Embryonic facial prominence (tissue), 1 donor: ENCODE results near the gene KIAA0513.

Experiments used
- DNase-seq: peaks from one replicate; pipeline ENCODE4 v3.0.0-alpha.2; 2016; ENCODE audit errors: extremely low spot score

Gene KIAA0513

GRCh38 chr16:85088570-85089199, 61.1 kb downstream of the KIAA0513 start:
- DNase-seq: no peak

- no peak for DNase-seq
Observed at GRCh38 chr16:85089525-85089924, 61.9 kb downstream of the KIAA0513 start.

- no peak for DNase-seq
Observed at GRCh38 chr16:85090181-85090580, 62.6 kb downstream of the KIAA0513 start.

- no peak for DNase-seq
Observed at GRCh38 chr16:85090873-85091521, 63.4 kb downstream of the KIAA0513 start.

GRCh38 chr16:85091522-85091910, 63.9 kb downstream of the KIAA0513 start:
- DNase-seq: no peak

- no peak for DNase-seq
Observed at GRCh38 chr16:85092309-85092708, 64.7 kb downstream of the KIAA0513 start.

- DNase-seq: no peak
Observed at GRCh38 chr16:85092851-85093250, 65.3 kb downstream of the KIAA0513 start.

GRCh38 chr16:85093705-85094104, 66.1 kb downstream of the KIAA0513 start:
- no peak for DNase-seq

- DNase-seq: no peak
Observed at GRCh38 chr16:85094176-85094805, 66.7 kb downstream of the KIAA0513 start.

- DNase-seq: no peak
Observed at GRCh38 chr16:85094812-85095211, 67.2 kb downstream of the KIAA0513 start.

GRCh38 chr16:85096921-85097320, 69.3 kb downstream of the KIAA0513 start:
- DNase-seq: no peak

GRCh38 chr16:85098565-85098964, 71.0 kb downstream of the KIAA0513 start:
- DNase-seq: no peak

GRCh38 chr16:85100265-85100664, 72.7 kb downstream of the KIAA0513 start:
- DNase-seq: no peak

GRCh38 chr16:85101956-85102630, 74.5 kb downstream of the KIAA0513 start:
- no peak for DNase-seq

GRCh38 chr16:85103114-85104079, 75.8 kb downstream of the KIAA0513 start:
- no peak for DNase-seq

GRCh38 chr16:85104147-85104546, 76.6 kb downstream of the KIAA0513 start:
- DNase-seq: no peak

- no peak for DNase-seq
Observed at GRCh38 chr16:85104821-85105391, 77.3 kb downstream of the KIAA0513 start.

GRCh38 chr16:85105475-85105874, 77.9 kb downstream of the KIAA0513 start:
- DNase-seq: no peak

- DNase-seq: no peak
Observed at GRCh38 chr16:85107083-85107482, 79.5 kb downstream of the KIAA0513 start.

- no peak for DNase-seq
Observed at GRCh38 chr16:85107532-85107931, 79.9 kb downstream of the KIAA0513 start.

GRCh38 chr16:85110105-85110504, 82.5 kb downstream of the KIAA0513 start:
- DNase-seq: no peak
